Measurements from ENCODE around the gene ZSWIM1.
"Not testable (repeated sequence)": the region's sequence is repeated elsewhere in the genome, so short reads cannot be mapped to it uniquely, and the experiment has no call there.

ZSWIM1 gene

GRCh38 chr20:45909817-45910669 lies 29.0 kb downstream of the ZSWIM1 start:
- no peak for DNase-seq

- DNase-seq, result peak; percentile 98
Observed at GRCh38 chr20:45910670-45911485, 29.9 kb downstream of the ZSWIM1 start.

DNA sequence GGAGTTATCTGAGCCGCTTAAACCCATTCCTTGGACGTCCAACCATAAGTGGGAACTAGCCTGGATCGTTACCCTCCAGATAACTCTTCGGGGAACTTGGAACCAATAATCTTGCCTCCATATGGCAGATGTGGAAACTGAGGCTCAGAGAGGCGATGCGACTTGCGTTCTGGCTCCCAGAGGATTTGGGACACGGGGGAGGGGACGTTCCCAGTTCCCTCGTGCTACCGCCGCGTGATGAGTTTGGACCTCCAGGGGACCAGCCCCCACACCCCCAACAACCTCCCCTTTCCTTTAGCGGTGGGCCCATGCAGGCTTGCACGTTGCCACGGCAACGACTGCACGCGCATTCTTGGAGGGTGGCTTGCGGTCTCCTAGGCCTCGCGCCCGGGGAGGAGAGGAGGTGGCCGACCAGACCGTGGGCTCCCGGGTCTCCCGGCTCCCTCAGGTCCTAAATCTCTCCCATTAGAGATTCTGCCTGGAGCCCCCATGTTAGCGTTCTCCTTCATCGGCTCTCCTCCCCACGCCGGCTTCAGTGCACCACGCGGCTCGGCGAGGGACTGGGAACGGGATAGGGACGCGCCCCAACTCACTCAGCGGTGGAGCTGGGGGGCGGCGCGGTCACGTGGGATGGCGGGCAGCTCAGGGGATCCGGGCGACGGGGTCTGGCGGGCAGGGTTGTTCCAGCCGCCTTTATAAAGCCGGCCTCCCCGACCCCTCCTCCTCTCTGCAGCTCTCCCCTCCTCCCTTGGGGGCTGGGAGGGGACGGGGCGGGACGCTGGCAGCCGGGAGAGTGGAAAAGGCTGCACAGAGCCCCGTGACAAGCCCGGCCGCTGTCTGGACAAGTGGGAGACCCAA lies 30.7 kb downstream of the ZSWIM1 start, which contains the start of gene PLTP:
PLTP (minus strand) TSS at position 670 of the 858 bp plus-strand sequence. CDS start 703 bp downstream, outside the sequence.
- DNase-seq, result peak; percentile 28

GRCh38 chr20:45912344-45912682 lies 31.3 kb downstream of the ZSWIM1 start:
- DNase-seq, result no peak

DNA sequence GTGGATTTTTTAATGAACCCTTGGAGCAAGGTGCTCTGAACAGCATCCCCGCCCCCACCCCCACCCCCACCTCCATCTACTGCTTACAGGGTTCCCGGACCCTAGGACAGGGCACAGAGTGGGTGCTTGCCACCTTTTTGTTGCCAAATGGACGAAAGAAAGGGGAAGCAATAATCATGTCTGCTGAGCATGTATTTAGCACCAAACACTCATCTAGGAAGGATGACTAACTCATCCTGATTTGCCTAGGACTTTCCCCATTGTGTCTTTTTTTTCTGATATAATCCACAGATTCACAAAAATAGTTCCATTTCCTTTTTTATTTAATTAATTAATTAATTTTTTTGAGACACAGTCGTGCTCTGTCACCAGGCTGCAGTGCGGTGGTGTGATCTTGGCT lies 32.1 kb downstream of the ZSWIM1 start:
- no peak for DNase-seq

DNA sequence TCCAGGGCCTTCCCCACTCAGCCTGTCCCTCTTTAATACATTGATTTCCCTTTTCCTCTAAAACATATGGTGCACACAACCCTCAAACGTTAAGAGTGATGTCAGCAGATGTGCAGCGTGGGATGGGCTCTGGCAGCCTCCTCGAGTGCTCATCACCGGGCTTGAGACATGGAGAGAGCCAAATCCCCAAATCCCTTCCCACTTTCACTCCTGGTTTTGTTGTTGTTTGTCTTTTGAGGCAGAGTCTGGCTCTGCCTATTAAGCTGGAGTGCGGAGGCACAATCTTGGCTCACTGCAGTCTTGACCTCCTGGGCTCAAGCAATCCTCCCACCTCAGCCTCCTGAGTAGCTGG lies 36.7 kb downstream of the ZSWIM1 start:
- DNase-seq, result no peak

DNA sequence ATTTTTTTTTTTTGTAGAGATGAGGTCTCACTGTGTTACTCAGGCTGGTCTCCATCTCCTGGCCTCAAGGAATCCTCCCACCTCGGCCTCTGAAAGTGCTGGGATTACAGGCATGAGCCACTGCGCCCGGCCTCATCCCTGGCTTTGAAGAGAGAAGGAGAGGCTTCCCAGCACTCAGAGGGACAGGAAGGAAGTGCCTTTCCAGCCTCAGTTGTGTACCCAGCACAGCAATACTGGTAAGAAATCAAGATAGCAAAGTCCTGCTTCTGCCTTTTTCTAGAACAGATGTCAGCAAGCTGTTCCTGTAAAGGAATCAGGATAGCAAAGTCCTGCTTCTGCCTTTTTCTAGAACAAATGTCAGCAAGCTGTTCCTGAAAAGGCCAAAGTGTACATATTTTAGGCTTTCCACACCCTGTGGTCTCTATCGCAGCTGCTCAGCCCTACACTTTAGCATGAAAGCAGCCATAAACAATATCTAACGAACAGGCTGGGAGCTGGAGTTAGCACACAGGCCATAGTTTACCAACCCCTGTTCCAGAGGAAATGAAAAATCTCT lies 37.2 kb downstream of the ZSWIM1 start:
- DNase-seq, result no peak

DNA sequence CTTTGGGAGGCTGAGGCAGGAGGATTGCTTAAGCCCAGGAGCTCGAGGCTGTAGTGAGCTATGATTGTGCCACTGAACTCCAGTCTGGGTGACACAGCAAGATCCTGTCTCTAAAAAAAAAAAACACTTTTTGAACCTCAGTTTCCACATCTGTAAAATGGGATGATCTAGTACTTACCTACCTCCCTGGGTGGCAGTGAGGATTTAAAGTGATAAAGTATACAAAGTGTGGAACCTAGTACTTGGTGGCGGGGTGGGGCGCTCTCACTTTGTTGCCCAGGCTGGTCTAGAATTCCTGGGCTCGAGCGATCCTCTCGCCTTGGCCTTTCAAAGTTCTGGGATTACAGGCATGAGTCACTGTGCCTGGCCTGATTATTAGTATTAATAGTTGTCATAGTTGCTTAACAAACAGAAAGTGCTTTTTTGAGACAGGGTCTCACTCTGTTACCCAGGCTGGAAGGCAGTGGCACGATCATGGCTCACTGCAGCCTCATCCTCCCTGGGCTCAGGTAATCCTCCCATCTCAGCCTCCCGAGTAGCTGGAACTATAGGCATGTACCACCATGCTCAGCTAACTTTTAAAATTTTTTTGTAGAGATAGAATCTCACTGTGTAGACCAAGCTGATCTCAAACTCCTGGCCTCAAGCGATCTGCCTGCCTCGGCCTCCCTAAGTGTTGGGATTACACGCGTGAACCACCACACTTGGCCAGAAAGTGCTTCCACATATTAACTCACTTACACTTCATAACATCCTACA lies 37.9 kb downstream of the ZSWIM1 start:
- no peak for DNase-seq

GRCh38 chr20:45919542-45920399 lies 38.7 kb downstream of the ZSWIM1 start:
- DNase-seq, result no peak

- no peak for DNase-seq
Observed at GRCh38 chr20:45920462-45921336, 39.7 kb downstream of the ZSWIM1 start.

GRCh38 chr20:45921337-45922189 lies 40.5 kb downstream of the ZSWIM1 start:
- DNase-seq, result no peak

- no peak for DNase-seq
Observed at GRCh38 chr20:45924391-45925261, 43.6 kb downstream of the ZSWIM1 start.

GRCh38 chr20:45925821-45926506 lies 44.9 kb downstream of the ZSWIM1 start:
- DNase-seq, result no peak

DNA sequence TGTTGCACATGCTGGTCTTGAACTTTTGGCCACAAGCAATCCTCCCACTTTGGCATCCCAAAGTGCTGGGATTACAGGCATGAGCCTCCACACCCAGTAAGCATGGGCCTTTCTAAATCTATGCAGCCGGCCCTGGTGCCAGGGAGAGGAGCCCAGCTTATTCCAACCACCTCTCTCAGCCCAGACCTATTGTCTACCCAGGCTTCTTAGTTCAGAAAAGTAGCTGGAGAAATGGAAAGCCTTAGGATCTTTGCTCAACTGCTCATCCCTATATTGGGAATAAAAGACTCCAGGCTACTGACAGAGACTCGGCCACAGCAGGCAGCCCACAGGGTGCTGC lies 45.7 kb downstream of the ZSWIM1 start:
- no peak for DNase-seq

- no peak for DNase-seq
Observed at GRCh38 chr20:45927071-45927878, 46.2 kb downstream of the ZSWIM1 start.

GRCh38 chr20:45931680-45932079 lies 50.7 kb downstream of the ZSWIM1 start:
- DNase-seq, result not testable (repeated sequence)
